Motor neuron (in vitro differentiated cells): Measurements from ENCODE around the gene TMEM45A. TPM values are rescaled to one million over a fixed set of nuclear protein-coding genes. Genes with fewer than 3 reads are reported as not detected.
"Not testable (repeated sequence)": the region's sequence is repeated elsewhere in the genome, so short reads cannot be mapped to it uniquely, and the experiment has no call there.

Experiments
- ATAC-seq, 8 experiments: fragments of 200-7000 bp; cut with Tn5 transposase; replicated peaks in 6 of 8; 2 replicates each; pipeline ENCODE4 v1.8.0; 2021; ENCODE audit warnings: mild to moderate bottlenecking in 8 of 8, moderate library complexity in 8 of 8
- H3K27ac ChIP-seq, 2 donors: fragments of 250-450 bp; sonication (Bioruptor Pico); 2 replicates each; pipeline ENCODE4 v1.9.0; 2021; ENCODE audit warnings: antibody characterized with exemption in 2 of 2, mild to moderate bottlenecking in 2 of 2, moderate library complexity in 1 of 2
- H3K4me1 ChIP-seq, 2 donors: fragments of 250-450 bp; sonication (Bioruptor Pico); replicated peaks in 1 of 2; 2 replicates each; pipeline ENCODE4 v1.6.1; 2021; ENCODE audit warnings: antibody characterized with exemption in 2 of 2, mild to moderate bottlenecking in 2 of 2, moderate library complexity in 1 of 2
- H3K4me3 ChIP-seq, 5 donors: fragments of 250-450 bp; sonication (Bioruptor Pico); 2 replicates each; pipeline ENCODE4 v1.9.0; 2021; ENCODE audit warnings: antibody characterized with exemption in 5 of 5, mild to moderate bottlenecking in 5 of 5, moderate library complexity in 4 of 5
- WGBS, 10 experiments: fragments of 450-650 bp; shearing (Covaris generic); methylation state at CpG; one replicate each; pipeline ENCODE4 v1.0.0; 2022; 5-methylcytosine and 5-hydroxymethylcytosine counted together
- in situ Hi-C, 9 experiments: fragments of 400-800 bp; cut with MboI; loops; one replicate each; pipeline ENCODE4 v1.15.0; 2021; ENCODE audit warnings: low sequenced_read_pairs in 9 of 9, low pct_unique_long_range_greater_than_20kb in 2 of 9; ENCODE audit not compliant: unreplicated experiment in 9 of 9
- total RNA-seq, 8 experiments: library from RNA; unstranded; fragments of 300-600 nt; gene quantifications; 2 replicates each; pipeline versions ENCODE4 v1.2.3 to v1.2.4, GENCODE V29; 2022

The TMEM45A gene
- total RNA-seq, 8 experiments from 2014 or later: 0.31 to 40.2 (median 23.0) TPM

- in situ Hi-C loops: no loop called here
- no peak overlapping the region for H3K4me3 ChIP-seq
- H3K4me1 ChIP-seq: no peaks in the 10 kb centered on the region
- H3K27ac ChIP-seq: no peak overlapping the region
- ATAC-seq: no peak
- WGBS, 10 experiments: 80 to 100% (median 94%) methylated on average over 1 to 4 of the region's 4 CpGs; no CpG with 5 or more reads in 3 of the 10 experiments
Observed at GRCh38 chr3:100499651-100500050, 7.2 kb downstream of the TMEM45A start.

- 50 to 92% (median 81%) methylated on average over 2 to 8 of the region's 8 CpGs; no CpG with 5 or more reads in 1 of the 10 experiments for WGBS, 10 experiments
- in situ Hi-C loops: no loop called here
- H3K4me3 ChIP-seq: no peak overlapping the region
- H3K27ac ChIP-seq: no peak overlapping the region
- peak in 1 of 8 experiments; percentile 44 for ATAC-seq
- no peaks in the 10 kb centered on the region for H3K4me1 ChIP-seq
Observed at GRCh38 chr3:100500320-100500880, 8.0 kb downstream of the TMEM45A start.

- ATAC-seq: no peak
- in situ Hi-C loops: no loop called here
- Histone ChIP-seq H3K4me1 (no peaks in the 10 kb centered on the region), H3K27ac (no peak overlapping the region), H3K4me3 (no peak overlapping the region)
- WGBS, 10 experiments: 50 to 100% (median 93%) methylated on average over 1 of the region's 1 CpG; no CpG with 5 or more reads in 2 of the 10 experiments
Observed at GRCh38 chr3:100503448-100503847, 11.0 kb downstream of the TMEM45A start.

GRCh38 chr3:100506355-100506754 is 13.9 kb downstream of the TMEM45A start:
- ATAC-seq: no peak
- in situ Hi-C loops: no loop called here
- no peaks in the 10 kb centered on the region for H3K4me1 ChIP-seq
- no peak overlapping the region for H3K4me3 ChIP-seq
- 60 to 100% (median 100%) methylated on average over 1 to 2 of the region's 2 CpGs; no CpG with 5 or more reads in 2 of the 10 experiments for WGBS, 10 experiments
- H3K27ac ChIP-seq: no peak overlapping the region

- WGBS, 10 experiments: 80% methylated on average over 1 of the region's 15 CpGs; no CpG with 5 or more reads in 9 of the 10 experiments
- H3K4me3 ChIP-seq, in situ Hi-C loops, H3K4me1 ChIP-seq, ATAC-seq, H3K27ac ChIP-seq: not testable (repeated sequence)
Observed at GRCh38 chr3:100509818-100510217, 17.4 kb downstream of the TMEM45A start.

GRCh38 chr3:100516232-100516631 is 23.8 kb downstream of the TMEM45A start:
- no peak overlapping the region for H3K27ac ChIP-seq

DNA sequence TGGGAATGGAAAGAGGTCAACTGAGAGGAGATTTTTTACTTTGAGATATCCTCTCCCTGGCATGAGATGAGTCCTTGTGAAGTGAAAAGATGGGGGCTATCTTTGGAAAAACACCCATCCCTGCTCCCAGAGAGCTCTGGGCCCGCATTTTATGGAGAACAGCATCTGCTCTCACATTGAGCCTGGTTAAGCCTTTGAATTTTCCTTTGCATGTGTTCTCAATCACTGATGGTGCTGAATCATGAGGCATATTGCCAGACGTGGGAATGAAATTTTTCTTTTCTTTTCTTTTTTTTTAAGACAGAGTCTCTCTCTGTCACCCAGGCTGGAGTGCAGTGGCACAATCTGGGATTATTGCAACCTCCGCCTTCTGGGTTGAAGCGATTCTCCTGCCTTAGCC is 24.4 kb downstream of the TMEM45A start:
- peak in 2 of 8 experiments; percentile 76 to 82 for ATAC-seq
- Histone ChIP-seq H3K4me1 (no peaks in the 10 kb centered on the region), H3K27ac (no peak overlapping the region), H3K4me3 (no peak overlapping the region)
- 0 to 100% (median 66%) methylated on average over 1 to 4 of the region's 4 CpGs; no CpG with 5 or more reads in 2 of the 10 experiments for WGBS, 10 experiments
- in situ Hi-C loops: no loop called here

More at GRCh38 chr3:100516232-100516631, 23.8 kb downstream of the TMEM45A start:
- H3K4me1 ChIP-seq: no peaks in the 10 kb centered on the region
- 10 to 94% (median 58%) methylated on average over 2 of the region's 2 CpGs; no CpG with 5 or more reads in 3 of the 10 experiments for WGBS, 10 experiments
- no peak overlapping the region for H3K4me3 ChIP-seq
- in situ Hi-C loops: no loop called here
- ATAC-seq: peak in 2 of 8 experiments; percentile 48 to 68

- Histone ChIP-seq H3K4me1 (no peaks in the 10 kb centered on the region), H3K27ac (no peak overlapping the region), H3K4me3 (no peak overlapping the region)
- 5 to 100% (median 80%) methylated on average over 1 to 6 of the region's 6 CpGs; no CpG with 5 or more reads in 1 of the 10 experiments for WGBS, 10 experiments
- in situ Hi-C loops: no loop called here
- ATAC-seq: peak in 1 of 8 experiments; percentile 33
Observed at GRCh38 chr3:100517276-100517675, 24.9 kb downstream of the TMEM45A start.

- no peak for ATAC-seq
- H3K27ac ChIP-seq: no peak overlapping the region
- in situ Hi-C loops: no loop called here
- no peaks in the 10 kb centered on the region for H3K4me1 ChIP-seq
- no peak overlapping the region for H3K4me3 ChIP-seq
Observed at GRCh38 chr3:100518244-100518643, 25.8 kb downstream of the TMEM45A start.

- WGBS, 10 experiments: 0 to 100% (median 91%) methylated on average over 2 to 4 of the region's 4 CpGs; no CpG with 5 or more reads in 4 of the 10 experiments
- in situ Hi-C loops: no loop called here
- H3K4me3 ChIP-seq: no peak overlapping the region
- no peak overlapping the region for H3K27ac ChIP-seq
- ATAC-seq: peak in 2 of 8 experiments; percentile 46 to 62
- H3K4me1 ChIP-seq: no peaks in the 10 kb centered on the region
Observed at GRCh38 chr3:100518983-100519382, 26.6 kb downstream of the TMEM45A start.

DNA sequence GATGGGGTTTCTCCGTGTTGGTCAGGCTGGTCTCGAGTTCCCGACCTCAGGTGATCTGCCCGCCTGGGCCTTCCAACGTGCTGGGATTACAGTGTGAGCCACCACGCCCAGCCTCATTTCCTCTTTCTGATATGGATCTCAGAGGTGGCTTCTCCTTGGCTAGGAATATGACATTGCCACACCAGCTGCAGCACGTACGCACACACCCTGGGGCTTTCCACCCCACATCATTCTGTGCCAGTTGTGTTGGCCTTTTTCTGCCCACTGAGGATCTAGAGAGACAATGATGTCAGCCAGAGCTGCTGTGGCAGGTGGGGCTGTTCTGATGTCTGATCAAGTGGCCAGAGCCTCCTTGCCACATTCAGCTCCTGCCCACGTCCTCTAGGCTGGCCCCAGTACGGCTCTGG is 29.0 kb downstream of the TMEM45A start:
- Histone ChIP-seq H3K4me1 (no peaks in the 10 kb centered on the region), H3K4me3 (no peak overlapping the region), H3K27ac (no peak overlapping the region)
- WGBS, 10 experiments: 80 to 100% (median 98%) methylated on average over 1 to 4 of the region's 10 CpGs; no CpG with 5 or more reads in 4 of the 10 experiments
- in situ Hi-C loops: no loop called here
- ATAC-seq: no peak

DNA sequence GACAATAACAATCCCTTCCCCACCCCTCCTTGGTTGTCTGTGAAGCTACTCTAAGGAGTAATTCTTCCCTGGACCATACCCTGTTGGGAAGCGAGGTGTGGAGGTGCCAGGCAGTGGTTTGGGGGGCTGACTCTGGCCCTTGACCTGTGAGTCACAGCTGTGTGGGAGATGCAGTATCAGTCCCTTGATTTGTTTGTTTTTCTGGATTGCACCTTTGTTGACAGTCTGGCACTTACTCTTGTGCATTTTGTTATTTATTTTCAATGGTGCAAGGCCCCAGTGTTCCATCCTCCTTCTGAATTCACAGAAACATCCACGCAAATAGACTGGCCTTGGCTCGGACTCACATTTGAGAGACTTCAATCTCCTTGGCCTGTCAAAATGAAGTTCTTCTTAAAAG is 29.7 kb downstream of the TMEM45A start:
- no peak overlapping the region for H3K27ac ChIP-seq
- 87 to 100% (median 95%) methylated on average over 2 to 3 of the region's 3 CpGs; no CpG with 5 or more reads in 6 of the 10 experiments for WGBS, 10 experiments
- H3K4me1 ChIP-seq: no peaks in the 10 kb centered on the region
- ATAC-seq: no peak
- H3K4me3 ChIP-seq: no peak overlapping the region
- in situ Hi-C loops: no loop called here

DNA sequence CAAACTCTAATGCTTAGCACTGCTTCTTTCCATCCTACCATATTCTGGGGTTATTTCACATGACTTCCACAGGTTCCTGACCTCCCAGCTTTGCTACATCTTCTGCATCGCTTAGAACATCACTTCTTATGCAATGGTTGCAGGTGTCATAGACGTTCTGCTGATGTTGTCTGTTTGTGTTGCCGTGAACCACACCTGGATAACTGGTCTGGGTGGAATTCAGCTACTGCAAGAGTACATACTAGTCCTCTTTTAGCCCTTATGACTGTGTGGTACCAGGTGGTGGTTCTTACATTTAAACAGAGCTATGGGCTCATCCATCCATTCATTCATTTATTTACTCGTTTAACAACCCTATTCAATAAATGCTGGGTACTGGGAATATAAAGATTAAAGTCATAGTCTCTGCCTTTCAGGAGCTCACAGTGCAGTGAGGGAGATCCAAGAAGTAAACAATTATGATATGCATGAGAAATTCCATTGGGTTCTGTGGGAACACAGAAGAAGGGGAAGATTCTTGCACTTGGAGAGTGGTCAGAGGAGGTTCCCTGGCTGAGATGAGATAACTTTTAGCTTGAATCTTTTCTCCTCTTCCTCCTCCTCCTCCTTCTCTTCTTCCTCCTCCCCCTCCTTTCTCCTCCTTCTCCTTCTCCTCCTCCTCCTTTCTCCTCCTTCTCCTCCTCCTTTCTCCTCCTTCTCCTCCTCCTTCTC is 30.8 kb downstream of the TMEM45A start:
- Histone ChIP-seq H3K27ac (no peak overlapping the region), H3K4me1 (no peaks in the 10 kb centered on the region), H3K4me3 (no peak overlapping the region)
- 83 to 100% (median 96%) methylated on average over 1 to 4 of the region's 4 CpGs; no CpG with 5 or more reads in 5 of the 10 experiments for WGBS, 10 experiments
- in situ Hi-C loops: no loop called here
- ATAC-seq: no peak
